Spinal cord (tissue), 10 donors: ENCODE measurements around the gene MYH9. TPM values are rescaled to one million over a fixed set of nuclear protein-coding genes. Genes with fewer than 3 reads are reported as not detected.
A peak's percentile ranks its signal among the peaks of the same experiment; 100 is the strongest.
"Not testable (repeated sequence)": the region's sequence is repeated elsewhere in the genome, so short reads cannot be mapped to it uniquely, and the experiment has no call there.

Experiments used
- DNase-seq, 6 donors: peaks; one replicate each; pipeline versions ENCODE4 v3.0.0 to v3.0.0-alpha.2; 2013 to 2015; ENCODE audit warnings: low spot score in 6 of 6, low read depth in 4 of 6
- H3K27ac ChIP-seq: one replicate; pipeline ENCODE4 v1.5.1; 2013; ENCODE audit warnings: low read depth, low read length, control low read depth
- H3K27me3 ChIP-seq: one replicate; pipeline ENCODE4 v1.6.1; 2013; ENCODE audit warnings: low read length; ENCODE audit not compliant: control insufficient read depth, insufficient read depth
- H3K36me3 ChIP-seq: one replicate; pipeline ENCODE4 v1.6.1; 2013; ENCODE audit warnings: low read length; ENCODE audit not compliant: control insufficient read depth, insufficient read depth
- H3K4me1 ChIP-seq: one replicate; pipeline ENCODE4 v1.6.1; 2013; ENCODE audit warnings: low read length; ENCODE audit not compliant: control insufficient read depth, insufficient read depth
- H3K4me3 ChIP-seq: one replicate; pipeline ENCODE4 v1.5.1; 2013; ENCODE audit warnings: low read depth, low read length, control low read depth
- H3K9me3 ChIP-seq: one replicate; pipeline ENCODE4 v1.6.1; 2013; ENCODE audit warnings: low read length; ENCODE audit not compliant: control insufficient read depth, insufficient read depth
- WGBS: methylation state at CpG from one replicate; pipeline ENCODE4 v1.1.5; 2013; ENCODE audit warnings: missing lambda C conversion rate; ENCODE audit not compliant: insufficient coverage; 5-methylcytosine and 5-hydroxymethylcytosine counted together
- polyA plus RNA-seq, 2 donors: library from polyadenylated mRNA; unstranded; fragments of 120-200 nt; gene quantifications; one replicate each; pipeline ENCODE4 v1.2.1, GENCODE V29; 2013; ENCODE audit not compliant: insufficient read length in 2 of 2
- total RNA-seq, 2 donors: library from RNA; depleted of rRNA in 1 of 2; stranded (reverse); fragments of 120-200 nt in 1 of 2; fragments of >200 nt in 1 of 2; gene quantifications; one replicate each; pipeline versions ENCODE4 v1.2.3 to v1.2.4, GENCODE V29; 2013 to 2014
- donor health status: healthy.

Gene MYH9
- total and polyA plus RNA-seq, 4 donors, result 78.7 to 122 (median 88.2) TPM

DNA sequence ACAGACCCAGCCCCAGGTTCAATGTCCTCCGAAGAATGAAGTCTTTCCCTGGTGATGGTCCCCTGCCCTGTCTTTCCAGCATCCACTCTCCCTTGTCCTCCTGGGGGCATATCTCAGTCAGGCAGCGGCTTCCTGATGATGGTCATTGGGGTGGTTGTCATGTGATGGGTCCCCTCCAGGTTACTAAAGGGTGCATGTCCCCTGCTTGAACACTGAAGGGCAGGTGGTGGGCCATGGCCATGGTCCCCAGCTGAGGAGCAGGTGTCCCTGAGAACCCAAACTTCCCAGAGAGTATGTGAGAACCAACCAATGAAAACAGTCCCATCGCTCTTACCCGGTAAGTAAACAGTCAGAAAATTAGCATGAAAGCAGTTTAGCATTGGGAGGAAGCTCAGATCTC lies 120.7 kb downstream of the MYH9 start:
- Histone ChIP-seq H3K27me3 (no peaks in the 10 kb centered on the region), H3K4me1 (no peaks in the 10 kb centered on the region), H3K4me3 (no peak overlapping the region), H3K9me3 (no peaks in the 10 kb centered on the region), H3K36me3 (no peaks in the 10 kb centered on the region), H3K27ac (no peak overlapping the region)
- no peak for DNase-seq
- 100% methylated on average over 3 of the region's 4 CpGs for WGBS

DNA sequence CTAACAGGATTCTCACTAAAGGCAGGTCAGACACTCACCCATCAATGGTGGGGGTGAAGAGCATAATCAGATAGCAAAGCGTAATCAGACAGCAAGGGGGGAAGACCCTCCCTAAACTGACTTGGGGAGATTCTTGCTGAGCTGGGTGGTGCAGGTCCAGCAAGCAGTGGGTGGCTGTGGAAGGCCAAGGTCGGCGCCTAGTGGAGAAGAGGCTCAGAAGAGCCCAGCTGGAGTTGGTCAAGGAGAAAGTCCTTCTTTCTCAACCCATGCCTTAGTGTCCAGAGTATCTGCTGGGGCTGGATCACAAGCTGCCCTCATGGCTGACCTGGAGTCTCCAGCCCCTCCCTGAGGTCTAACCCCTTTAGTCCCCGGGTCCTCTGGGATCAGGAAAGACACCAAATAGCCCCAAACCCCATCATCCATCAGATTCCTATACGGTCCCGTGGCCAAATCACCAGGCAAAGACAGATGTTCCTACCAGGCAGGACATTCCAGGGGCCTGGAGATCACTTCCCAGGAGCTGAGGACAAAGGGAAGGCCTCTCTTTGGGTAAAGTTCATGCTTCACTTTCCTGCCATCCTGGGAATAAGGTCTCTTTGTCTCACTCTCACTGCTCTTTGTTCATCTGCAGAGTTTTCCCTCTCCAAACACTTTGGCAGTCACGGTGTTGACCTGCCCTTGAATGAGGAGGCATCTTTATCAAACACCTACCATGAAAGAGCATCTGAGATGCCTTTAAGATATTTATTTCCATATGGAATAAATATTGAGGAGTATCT lies 123.7 kb downstream of the MYH9 start:
- not testable (repeated sequence) for H3K4me3 ChIP-seq, H3K9me3 ChIP-seq, H3K27ac ChIP-seq, DNase-seq, H3K27me3 ChIP-seq, H3K36me3 ChIP-seq
- WGBS, result 40% methylated on average over 1 of the region's 7 CpGs
- H3K4me1 ChIP-seq, result peaks cover 14% of the 10 kb centered on the region

DNA sequence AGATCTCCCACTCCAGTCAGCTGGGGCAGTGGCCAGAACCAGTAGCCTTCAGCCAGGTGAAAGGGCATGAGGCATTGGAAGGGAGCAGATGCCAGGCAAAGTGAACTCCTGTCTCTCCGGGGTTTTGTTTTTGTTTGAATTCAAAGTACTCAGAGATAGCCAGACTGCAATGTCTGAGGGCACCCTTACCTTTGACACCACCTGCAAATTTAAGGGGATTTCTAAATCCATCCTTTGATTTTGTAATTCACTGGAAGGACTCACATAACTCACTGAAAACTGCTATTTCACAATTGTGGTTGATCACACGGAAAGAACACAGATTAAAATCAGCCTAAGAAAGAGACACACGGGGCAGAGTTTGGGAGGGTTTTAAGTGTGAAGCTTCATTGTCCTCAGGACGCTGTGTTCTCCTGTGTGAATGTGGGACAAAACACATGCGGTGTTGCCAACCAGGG lies 124.5 kb downstream of the MYH9 start:
- peaks cover 20% of the 10 kb centered on the region for H3K4me1 ChIP-seq
- H3K36me3 ChIP-seq, DNase-seq, H3K4me3 ChIP-seq, H3K9me3 ChIP-seq, H3K27ac ChIP-seq, H3K27me3 ChIP-seq: not testable (repeated sequence)
- WGBS, result no CpG with 5 or more reads among the region's 5 CpGs

DNA sequence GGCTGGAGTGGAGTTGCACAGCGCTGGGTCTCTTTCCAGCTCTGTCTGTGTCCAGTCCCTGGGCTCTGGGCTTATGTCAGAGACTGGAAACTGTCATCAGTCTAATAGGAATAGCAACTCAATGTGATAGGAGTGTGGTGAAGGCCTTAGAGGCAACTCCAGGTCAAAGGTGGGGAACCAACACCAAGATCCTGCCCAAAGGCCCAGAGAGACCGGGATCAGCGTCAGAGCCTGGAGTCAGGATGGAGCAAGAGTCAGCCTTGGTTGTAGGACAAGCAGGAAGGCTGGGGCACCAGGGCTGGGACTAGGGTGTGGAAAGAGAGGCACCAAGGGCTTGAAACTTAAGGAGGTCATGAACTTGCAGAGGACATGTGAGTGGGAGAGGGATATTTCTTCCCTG lies 125.5 kb downstream of the MYH9 start:
- not testable (repeated sequence) for H3K27ac ChIP-seq, H3K9me3 ChIP-seq, H3K27me3 ChIP-seq, H3K36me3 ChIP-seq, H3K4me3 ChIP-seq, DNase-seq
- H3K4me1 ChIP-seq, result peaks cover 28% of the 10 kb centered on the region
- WGBS, result 100% methylated on average over 3 of the region's 3 CpGs

- not testable (repeated sequence) for DNase-seq, H3K9me3 ChIP-seq, H3K36me3 ChIP-seq, H3K27me3 ChIP-seq, H3K27ac ChIP-seq, H3K4me3 ChIP-seq
- 77% methylated on average over 4 of the region's 6 CpGs for WGBS
- H3K4me1 ChIP-seq, result peaks cover 29% of the 10 kb centered on the region
Measured at GRCh38 chr22:36261675-36262074, 126.1 kb downstream of the MYH9 start.

DNA sequence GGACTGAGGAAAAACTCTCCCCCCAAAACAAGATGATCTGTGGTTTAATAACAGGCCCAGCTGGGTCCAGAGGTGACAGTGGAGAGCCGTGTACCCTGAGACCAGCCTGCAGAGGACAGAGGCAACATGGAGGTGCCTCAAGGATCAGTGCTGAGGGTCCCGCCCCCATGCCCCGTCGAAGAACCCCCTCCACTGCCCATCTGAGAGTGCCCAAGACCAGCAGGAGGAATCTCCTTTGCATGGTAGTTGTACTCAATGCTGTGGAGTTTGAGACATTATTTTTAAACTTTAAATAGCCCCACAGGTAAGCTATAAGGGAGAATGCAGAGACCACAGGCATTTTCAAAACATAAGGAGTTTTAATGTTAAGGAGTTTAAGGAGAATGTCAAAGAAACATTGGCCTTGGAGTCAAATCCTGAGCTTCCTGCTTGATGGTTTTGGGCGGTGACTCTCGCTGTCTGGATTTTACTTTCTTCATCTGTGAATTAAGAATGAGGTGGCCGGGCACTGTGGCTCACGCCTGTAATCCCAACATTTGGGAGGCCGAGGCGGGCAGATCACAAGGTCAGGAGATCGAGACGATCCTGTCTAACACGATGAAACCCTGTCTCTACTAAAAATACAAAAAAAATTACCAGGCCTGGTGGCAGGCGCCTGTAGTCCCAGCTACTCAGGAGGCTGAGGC lies 128.0 kb downstream of the MYH9 start:
- no peak for DNase-seq
- Histone ChIP-seq H3K9me3 (no peaks in the 10 kb centered on the region), H3K4me1 (peaks cover 35% of the 10 kb centered on the region), H3K27me3 (no peaks in the 10 kb centered on the region), H3K36me3 (no peaks in the 10 kb centered on the region), H3K27ac (peak overlapping the region; percentile 43), H3K4me3 (no peak overlapping the region)
- 100% methylated on average over 1 of the region's 14 CpGs for WGBS

- Histone ChIP-seq H3K4me3 (no peak overlapping the region), H3K9me3 (no peaks in the 10 kb centered on the region), H3K27me3 (no peaks in the 10 kb centered on the region), H3K36me3 (no peaks in the 10 kb centered on the region), H3K4me1 (peaks cover 43% of the 10 kb centered on the region), H3K27ac (peak overlapping the region; percentile 43)
- 42% methylated on average over 6 of the region's 16 CpGs for WGBS
- DNase-seq, result peak in 2 of 6 donors; percentile 73 to 81
Measured at GRCh38 chr22:36258701-36259614, 128.8 kb downstream of the MYH9 start.

DNA sequence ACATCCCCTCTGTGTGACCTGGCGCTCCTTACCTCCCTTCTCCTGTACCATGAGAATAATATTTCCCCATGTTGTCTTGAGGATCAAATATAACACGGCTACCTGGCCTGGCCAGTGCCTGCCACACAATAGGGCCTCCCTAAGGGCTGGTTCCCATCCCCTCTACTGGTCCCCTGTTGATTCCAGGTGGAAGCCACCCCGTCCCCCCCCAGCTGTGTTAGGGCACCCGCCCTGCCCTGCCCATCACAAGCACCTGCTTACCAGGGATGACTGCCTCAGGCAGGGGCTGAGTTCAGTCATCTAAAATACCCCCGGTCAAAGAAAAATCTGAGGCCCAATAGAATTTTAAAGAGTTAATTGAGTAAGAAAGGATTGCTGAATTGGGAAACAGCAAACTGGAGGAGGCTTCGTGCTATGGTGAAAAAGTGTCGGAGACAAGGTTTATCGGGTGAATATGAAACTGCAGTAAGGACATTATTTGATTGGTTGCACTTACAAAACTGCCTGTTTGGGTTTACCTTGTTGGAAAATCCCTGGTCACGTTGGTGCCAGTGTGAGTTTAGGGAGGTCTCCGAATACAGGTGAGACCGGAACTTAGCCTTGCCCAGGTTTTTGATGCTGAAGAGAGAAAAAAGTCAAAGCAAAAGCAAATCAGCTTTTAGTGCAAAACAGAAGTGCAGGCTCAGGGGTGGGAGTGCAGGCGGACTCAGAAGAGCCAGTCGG lies 129.7 kb downstream of the MYH9 start:
- H3K27me3 ChIP-seq, result no peaks in the 10 kb centered on the region
- DNase-seq, result no peak
- peaks cover 49% of the 10 kb centered on the region for H3K4me1 ChIP-seq
- WGBS, result 96% methylated on average over 12 of the region's 13 CpGs
- no peaks in the 10 kb centered on the region for H3K36me3 ChIP-seq
- H3K9me3 ChIP-seq, result no peaks in the 10 kb centered on the region
- peak overlapping the region; percentile 43 for H3K27ac ChIP-seq
- H3K4me3 ChIP-seq, result no peak overlapping the region

GRCh38 chr22:36257308-36257707 lies 130.5 kb downstream of the MYH9 start:
- H3K27me3 ChIP-seq, result no peaks in the 10 kb centered on the region
- no peaks in the 10 kb centered on the region for H3K9me3 ChIP-seq
- DNase-seq, result no peak
- H3K4me1 ChIP-seq, result peaks cover 50% of the 10 kb centered on the region
- H3K27ac ChIP-seq, result no peak overlapping the region
- H3K4me3 ChIP-seq, result no peak overlapping the region
- 83% methylated on average over 7 of the region's 8 CpGs for WGBS
- no peaks in the 10 kb centered on the region for H3K36me3 ChIP-seq
